PFSK-1 (cell line): ENCODE results near the gene QSOX1.

Experiments
- FOXP2 ChIP-seq: optimal IDR thresholded peaks from 2 replicates; pipeline ENCODE3; 2011; ENCODE audit warnings: borderline replicate concordance, control low read depth, inconsistent platforms; ENCODE audit not compliant: insufficient read depth; ENCODE audit errors: extremely low read length, extremely low read depth
- POLR2AphosphoS5 ChIP-seq: IDR thresholded peaks from 2 replicates; pipeline ENCODE4 v1.6.1; 2012; ENCODE audit warnings: low read depth, mild to moderate bottlenecking, control low read depth, low read length, moderate library complexity
- SIN3A ChIP-seq: IDR thresholded peaks from 2 replicates; pipeline ENCODE4 v1.6.1; 2012; ENCODE audit warnings: mild to moderate bottlenecking, low read length, moderate library complexity, borderline replicate concordance; ENCODE audit not compliant: insufficient read depth
- TAF1 ChIP-seq: IDR thresholded peaks from 2 replicates; pipeline ENCODE4 v1.6.1; 2012; ENCODE audit warnings: low read length, control low read depth, borderline replicate concordance; ENCODE audit not compliant: insufficient read depth
- TF ChIP-seq, protein P1 (sequence below), 2 experiments: IDR thresholded peaks; 2 replicates each; pipeline versions ENCODE4 v1.6.1 to v1.8.0; 2011 to 2012; ENCODE audit warnings: low read depth in 2 of 2, low read length in 2 of 2, control low read depth in 1 of 2, inconsistent platforms in 1 of 2, mild to moderate bottlenecking in 1 of 2, moderate library complexity in 1 of 2; ENCODE audit not compliant: insufficient read depth in 1 of 2

The QSOX1 gene

DNA sequence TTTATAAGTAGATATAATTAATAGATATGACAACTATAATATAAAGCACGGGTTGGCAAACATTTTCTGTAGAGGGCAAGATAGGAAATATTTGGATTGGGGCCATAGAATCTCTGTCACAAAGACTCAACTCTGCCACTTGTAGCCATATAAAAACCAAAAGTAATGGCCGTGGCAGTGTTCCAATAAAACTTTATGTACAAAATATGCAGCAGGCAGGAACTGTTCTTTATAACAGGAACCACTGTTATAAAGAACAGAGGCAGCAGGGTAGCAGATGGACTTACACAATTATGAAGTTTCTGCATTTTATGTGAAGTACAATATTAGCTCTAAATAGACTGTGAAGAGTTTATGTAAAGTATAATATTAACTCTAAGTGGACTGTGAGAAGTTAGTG, 16.9 kb upstream of the QSOX1 start:
- TF ChIP-seq TAF1: no peak
- no peak for TF ChIP-seq POLR2AphosphoS5
- no peak for TF ChIP-seq FOXP2
- TF ChIP-seq, protein P1, sequence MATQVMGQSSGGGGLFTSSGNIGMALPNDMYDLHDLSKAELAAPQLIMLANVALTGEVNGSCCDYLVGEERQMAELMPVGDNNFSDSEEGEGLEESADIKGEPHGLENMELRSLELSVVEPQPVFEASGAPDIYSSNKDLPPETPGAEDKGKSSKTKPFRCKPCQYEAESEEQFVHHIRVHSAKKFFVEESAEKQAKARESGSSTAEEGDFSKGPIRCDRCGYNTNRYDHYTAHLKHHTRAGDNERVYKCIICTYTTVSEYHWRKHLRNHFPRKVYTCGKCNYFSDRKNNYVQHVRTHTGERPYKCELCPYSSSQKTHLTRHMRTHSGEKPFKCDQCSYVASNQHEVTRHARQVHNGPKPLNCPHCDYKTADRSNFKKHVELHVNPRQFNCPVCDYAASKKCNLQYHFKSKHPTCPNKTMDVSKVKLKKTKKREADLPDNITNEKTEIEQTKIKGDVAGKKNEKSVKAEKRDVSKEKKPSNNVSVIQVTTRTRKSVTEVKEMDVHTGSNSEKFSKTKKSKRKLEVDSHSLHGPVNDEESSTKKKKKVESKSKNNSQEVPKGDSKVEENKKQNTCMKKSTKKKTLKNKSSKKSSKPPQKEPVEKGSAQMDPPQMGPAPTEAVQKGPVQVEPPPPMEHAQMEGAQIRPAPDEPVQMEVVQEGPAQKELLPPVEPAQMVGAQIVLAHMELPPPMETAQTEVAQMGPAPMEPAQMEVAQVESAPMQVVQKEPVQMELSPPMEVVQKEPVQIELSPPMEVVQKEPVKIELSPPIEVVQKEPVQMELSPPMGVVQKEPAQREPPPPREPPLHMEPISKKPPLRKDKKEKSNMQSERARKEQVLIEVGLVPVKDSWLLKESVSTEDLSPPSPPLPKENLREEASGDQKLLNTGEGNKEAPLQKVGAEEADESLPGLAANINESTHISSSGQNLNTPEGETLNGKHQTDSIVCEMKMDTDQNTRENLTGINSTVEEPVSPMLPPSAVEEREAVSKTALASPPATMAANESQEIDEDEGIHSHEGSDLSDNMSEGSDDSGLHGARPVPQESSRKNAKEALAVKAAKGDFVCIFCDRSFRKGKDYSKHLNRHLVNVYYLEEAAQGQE (IDR thresholded peaks at IDR 0.05; ENCODE audit: insufficient read depth in 1 of 2, low read depth in 2 of 2, low read length in 2 of 2): no peak
- no peak for TF ChIP-seq SIN3A

DNA sequence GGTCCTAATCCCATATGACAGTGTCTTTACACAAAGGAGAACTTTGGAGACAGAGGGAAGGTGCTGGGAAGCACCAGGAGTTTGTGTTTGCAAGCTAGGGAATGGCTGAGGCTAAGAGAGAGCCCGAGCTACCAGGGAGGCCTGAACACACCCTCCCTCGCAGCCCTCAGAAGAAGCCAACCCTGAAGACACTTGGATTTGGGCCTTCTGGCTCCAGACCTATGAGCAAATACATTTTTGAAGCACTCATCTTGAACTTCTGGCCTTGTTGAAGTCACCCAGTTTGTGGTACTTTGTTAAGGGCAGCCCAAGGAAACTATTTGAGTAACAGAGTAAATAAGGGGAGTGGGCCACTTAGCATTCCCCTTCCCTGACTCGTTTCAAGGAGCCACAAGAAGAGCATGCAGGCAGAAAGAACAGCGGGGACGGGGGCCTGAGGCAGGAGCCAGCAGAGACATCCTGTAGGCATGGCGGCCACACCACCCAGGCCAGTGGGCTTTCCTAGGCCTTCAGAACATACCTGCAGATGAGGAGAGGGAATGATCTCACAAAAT, 13.2 kb upstream of the QSOX1 start:
- no peak for TF ChIP-seq TAF1
- no peak for TF ChIP-seq SIN3A
- TF ChIP-seq, protein P1 (IDR thresholded peaks at IDR 0.05; ENCODE audit: insufficient read depth in 1 of 2, low read depth in 2 of 2, low read length in 2 of 2): no peak
- no peak for TF ChIP-seq FOXP2
- no peak for TF ChIP-seq POLR2AphosphoS5

DNA sequence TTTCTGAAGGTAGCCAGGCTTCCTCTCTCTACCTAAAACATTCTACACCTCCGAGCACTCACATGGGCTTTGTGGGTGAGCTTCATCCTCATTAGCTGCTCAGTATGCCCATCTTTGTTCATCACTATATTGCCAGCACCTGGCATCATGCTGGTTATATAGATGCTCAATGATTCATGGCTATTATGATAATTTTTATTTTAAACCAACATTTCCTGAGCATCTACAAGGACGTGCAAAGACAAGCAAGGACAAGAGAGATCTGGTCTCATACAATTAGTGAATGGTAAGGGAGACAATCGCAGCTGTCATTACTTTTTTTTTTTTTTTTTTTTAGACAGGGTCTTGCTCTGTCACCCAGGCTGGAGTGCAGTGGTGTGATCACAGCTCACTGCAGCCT, 11.3 kb upstream of the QSOX1 start:
- TF ChIP-seq TAF1 (no peak), SIN3A (no peak), POLR2AphosphoS5 (no peak), FOXP2 (no peak)
- TF ChIP-seq, protein P1 (IDR thresholded peaks at IDR 0.05; ENCODE audit: insufficient read depth in 1 of 2, low read depth in 2 of 2, low read length in 2 of 2): no peak

DNA sequence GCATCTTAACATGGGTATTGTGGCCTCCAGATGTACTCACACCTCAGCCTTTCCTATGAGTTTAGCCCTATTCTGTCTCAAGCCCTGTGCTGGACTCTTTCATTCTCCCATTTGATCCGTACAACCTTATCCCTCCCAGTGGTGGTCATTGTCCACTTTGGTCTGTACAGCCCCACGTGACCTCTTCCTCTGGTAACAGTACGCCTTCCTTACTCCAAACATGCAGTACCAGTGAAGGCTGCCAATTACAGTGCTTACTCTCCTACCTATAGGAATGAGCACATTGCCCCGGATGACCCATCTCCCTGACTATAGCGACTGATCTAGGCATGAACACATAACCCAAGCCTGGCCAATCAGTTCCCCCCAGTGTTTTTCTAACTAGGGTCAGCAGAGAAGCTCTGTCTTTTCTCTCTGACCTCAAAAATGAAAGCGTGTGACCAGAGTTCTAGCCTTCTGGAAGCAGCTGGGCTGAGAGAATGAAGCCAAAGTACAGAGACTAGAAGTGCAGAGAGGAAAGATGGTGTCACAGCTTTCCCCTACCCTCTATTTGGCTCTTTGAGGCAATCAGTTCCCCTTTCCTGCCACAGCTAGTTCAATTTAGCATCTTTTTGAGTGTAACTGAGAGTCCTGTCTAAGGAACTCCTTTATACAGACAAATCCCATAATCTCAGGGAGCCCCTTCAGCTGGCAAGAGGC, 9.9 kb upstream of the QSOX1 start:
- no peak for TF ChIP-seq SIN3A
- no peak for TF ChIP-seq POLR2AphosphoS5
- TF ChIP-seq, protein P1 (IDR thresholded peaks at IDR 0.05; ENCODE audit: insufficient read depth in 1 of 2, low read depth in 2 of 2, low read length in 2 of 2): no peak
- TF ChIP-seq TAF1: no peak
- no peak for TF ChIP-seq FOXP2

DNA sequence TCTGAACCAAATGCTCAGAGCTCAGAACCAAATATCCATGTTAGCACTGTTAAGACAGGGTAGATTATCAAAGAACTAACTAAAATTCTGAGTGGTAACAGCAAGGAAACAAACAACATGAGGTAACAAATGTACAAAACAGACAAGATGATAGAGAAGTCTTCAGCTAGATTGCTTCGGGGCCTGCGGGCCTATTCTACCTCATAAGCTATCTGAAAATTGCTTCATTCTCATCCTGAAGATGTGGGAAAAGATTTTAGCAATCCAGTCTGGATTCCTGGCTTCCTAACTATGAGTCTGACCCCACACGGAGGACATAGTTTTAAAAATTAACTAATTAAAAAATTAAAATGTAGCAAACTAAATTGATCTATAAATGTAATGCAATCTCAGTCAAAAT, 9.2 kb upstream of the QSOX1 start:
- TF ChIP-seq FOXP2 (no peak), SIN3A (no peak), POLR2AphosphoS5 (no peak), TAF1 (no peak)
- TF ChIP-seq, protein P1 (IDR thresholded peaks at IDR 0.05; ENCODE audit: insufficient read depth in 1 of 2, low read depth in 2 of 2, low read length in 2 of 2): no peak
